CD4-positive, alpha-beta T cell (primary cell): ENCODE data around the gene RAPSN. TPM values are rescaled to one million over a fixed set of nuclear protein-coding genes. Genes with fewer than 3 reads are reported as not detected.

Experiments used
- ATAC-seq: fragments of 200-7000 bp; cut with Tn5 transposase; one replicate; pipeline ENCODE4 v1.10.0; 2022; ENCODE audit warnings: mild to moderate bottlenecking; ENCODE audit not compliant: poor library complexity
- CTCF ChIA-PET: fragments of 350-600 bp; sonication (Branson Sonifier 250); formaldehyde crosslinking; loops from one replicate; lab custom pipeline; 2021; ENCODE audit warnings: antibody characterized with exemption, inconsistent platforms; lab: Charles Lee
- POLR2A ChIA-PET: fragments of 350-600 bp; sonication (Branson Sonifier 250); formaldehyde crosslinking; loops from one replicate; lab custom pipeline; 2021; ENCODE audit warnings: antibody characterized with exemption, inconsistent platforms; lab: Charles Lee
- DNase-seq, 14 experiments: peaks; one replicate each; pipeline ENCODE4 v3.0.0-alpha.2; 2013 to 2020; ENCODE audit warnings: mixed read lengths in 2 of 14
- H3K27ac ChIP-seq, 2 donors: one replicate each; pipeline versions ENCODE4 v1.5.1 to v1.7.0; 2013; ENCODE audit warnings: low read length in 2 of 2, low read depth in 1 of 2, mild to moderate bottlenecking in 1 of 2
- H3K27me3 ChIP-seq, 2 experiments: 1 replicate in 1 of 2; 2 replicates in 1 of 2; pipeline versions ENCODE4 v1.6.1 to v1.7.0; 2013; ENCODE audit warnings: low read length in 2 of 2, control low read depth in 1 of 2, mild to moderate bottlenecking in 1 of 2, moderate library complexity in 1 of 2; ENCODE audit not compliant: insufficient read depth in 2 of 2, control insufficient read depth in 1 of 2
- H3K36me3 ChIP-seq: one replicate; pipeline ENCODE4 v1.6.1; 2013; ENCODE audit warnings: low read length, control low read depth; ENCODE audit not compliant: insufficient read depth
- H3K4me1 ChIP-seq: one replicate; pipeline ENCODE4 v1.6.1; 2013; ENCODE audit warnings: low read length, control low read depth; ENCODE audit not compliant: insufficient read depth
- H3K4me3 ChIP-seq: one replicate; pipeline ENCODE4 v1.5.1; 2013; ENCODE audit warnings: mild to moderate bottlenecking, low read length, moderate library complexity
- H3K9me3 ChIP-seq, 2 experiments: 1 replicate in 1 of 2; 2 replicates in 1 of 2; pipeline versions ENCODE4 v1.6.1 to v1.7.0; 2013; ENCODE audit warnings: low read length in 2 of 2, mild to moderate bottlenecking in 2 of 2, control low read depth in 1 of 2, moderate library complexity in 1 of 2; ENCODE audit not compliant: control insufficient read depth in 1 of 2, insufficient read depth in 1 of 2
- H3K27ac Mint-ChIP-seq: one replicate; pipeline ENCODE4 v1.8.0; 2020; ENCODE audit warnings: mixed read lengths
- H3K27me3 Mint-ChIP-seq: one replicate; pipeline ENCODE4 v1.8.0; 2021; ENCODE audit warnings: mixed read lengths
- H3K36me3 Mint-ChIP-seq: one replicate; pipeline ENCODE4 v1.8.0; 2021; ENCODE audit warnings: low read depth, mixed read lengths
- H3K4me1 Mint-ChIP-seq: one replicate; pipeline ENCODE4 v1.8.0; 2021; ENCODE audit warnings: low read depth, mixed read lengths
- H3K4me3 Mint-ChIP-seq: one replicate; pipeline ENCODE4 v1.8.0; 2020; ENCODE audit warnings: mild to moderate bottlenecking, mixed read lengths
- H3K9me3 Mint-ChIP-seq: one replicate; pipeline ENCODE4 v1.8.0; 2020; ENCODE audit warnings: mixed read lengths
- CTCF ChIP-seq: fragments of 200-600 bp; IDR thresholded peaks from one replicate; pipeline ENCODE4 v1.8.0; 2022; ENCODE audit warnings: antibody characterized with exemption, mild to moderate bottlenecking
- intact Hi-C, 2 experiments: fragments of 100-400 bp; cut with DNase I in 1 of 2; cut with micrococcal nuclease in 1 of 2; formaldehyde crosslinking; loops; one replicate each; pipeline versions ENCODE4 v1.15.1 to v1.9.0; 2023 to 2025; cut with DNase I, micrococcal nuclease
- total RNA-seq, 174 experiments: library from RNA in 2 of 174; stranded (reverse) in 2 of 174; gene quantifications; one replicate each; pipeline ENCODE4 v1.2.3 and lab custom pipeline; 2021 to 2026

RAPSN gene
- total RNA-seq, 2 experiments from 2014 or later, result 0.56 to 0.85 TPM

DNA sequence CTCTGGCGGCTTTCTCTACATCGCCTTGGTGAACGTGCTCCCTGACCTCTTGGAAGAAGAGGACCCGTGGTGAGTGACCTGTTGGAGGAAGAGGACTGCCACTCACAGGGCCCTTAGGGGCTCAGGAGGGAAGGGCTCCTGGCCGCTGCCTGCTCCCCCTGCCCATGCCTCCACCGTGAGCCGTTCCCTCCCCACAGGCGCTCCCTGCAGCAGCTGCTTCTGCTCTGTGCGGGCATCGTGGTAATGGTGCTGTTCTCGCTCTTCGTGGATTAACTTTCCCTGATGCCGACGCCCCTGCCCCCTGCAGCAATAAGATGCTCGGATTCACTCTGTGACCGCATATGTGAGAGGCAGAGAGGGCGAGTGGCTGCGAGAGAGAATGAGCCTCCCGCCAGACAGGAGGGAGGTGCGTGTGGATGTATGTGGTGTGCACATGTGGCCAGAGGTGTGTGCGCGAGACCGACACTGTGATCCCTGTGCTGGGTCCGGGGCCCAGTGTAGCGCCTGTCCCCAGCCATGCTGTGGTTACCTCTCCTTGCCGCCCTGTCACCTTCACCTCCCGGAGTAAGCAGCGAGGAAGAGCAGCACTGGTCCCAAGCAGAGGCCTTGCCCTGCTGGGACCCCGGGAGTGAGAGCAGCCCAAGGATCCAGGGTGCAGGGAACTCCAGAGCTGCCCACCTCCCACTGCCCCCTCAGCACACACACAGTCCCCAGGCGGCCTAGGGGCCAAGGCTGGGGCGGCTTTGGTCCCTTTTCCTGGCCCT lies 33.7 kb downstream of the RAPSN start:
- TF ChIP-seq CTCF, result no peak
- H3K4me3 Mint-ChIP-seq, result no peak overlapping the region
- DNase-seq, result peak in 1 of 14 experiments; percentile 16
- POLR2A ChIA-PET, result interaction anchor here (0.7 kb wide), 1 partner anchor 11 kb away, joined by 3 read pairs; the partner anchor contains the start of gene PSMC3
- H3K36me3 Mint-ChIP-seq, result peaks cover 64% of the 10 kb centered on the region
- intact Hi-C loops, result no loop called here
- CTCF ChIA-PET, result no interaction called here
- H3K4me1 Mint-ChIP-seq, result no peaks in the 10 kb centered on the region
- peaks cover 55% of the 10 kb centered on the region for H3K36me3 ChIP-seq
- H3K9me3 Mint-ChIP-seq, result no peaks in the 10 kb centered on the region
- H3K4me1 ChIP-seq, result peaks cover 11% of the 10 kb centered on the region
- no peak for ATAC-seq
- no peaks in the 10 kb centered on the region for H3K27me3 ChIP-seq
- no peak overlapping the region for H3K27ac ChIP-seq
- H3K9me3 ChIP-seq, result no peaks in the 10 kb centered on the region
- H3K4me3 ChIP-seq, result no peak overlapping the region
- H3K27ac Mint-ChIP-seq, result no peak overlapping the region
- no peaks in the 10 kb centered on the region for H3K27me3 Mint-ChIP-seq

- CTCF ChIA-PET, result no interaction called here
- Histone ChIP-seq H3K27ac (no peak overlapping the region), H3K4me3 (no peak overlapping the region), H3K4me1 (peaks cover 17% of the 10 kb centered on the region), H3K27me3 (no peaks in the 10 kb centered on the region), H3K36me3 (peaks cover 49% of the 10 kb centered on the region), H3K9me3 (no peaks in the 10 kb centered on the region)
- intact Hi-C loops, result no loop called here
- Mint-ChIP-seq H3K4me3 (no peak overlapping the region), H3K4me1 (no peaks in the 10 kb centered on the region), H3K9me3 (no peaks in the 10 kb centered on the region), H3K27me3 (no peaks in the 10 kb centered on the region), H3K27ac (no peak overlapping the region), H3K36me3 (peaks cover 58% of the 10 kb centered on the region)
- DNase-seq, result peak in 1 of 14 experiments; percentile 14
- no peak for ATAC-seq
- POLR2A ChIA-PET, result no interaction called here
- no peak for TF ChIP-seq CTCF
These were observed 34.3 kb downstream of the RAPSN start for GRCh38 chr11:47414685-47415070.

- H3K27ac Mint-ChIP-seq, result peak overlapping the region; percentile 8
These were observed 34.8 kb downstream of the RAPSN start for GRCh38 chr11:47413908-47414684.

More at GRCh38 chr11:47413908-47414684, 34.8 kb downstream of the RAPSN start:
- peaks cover 53% of the 10 kb centered on the region for H3K36me3 Mint-ChIP-seq
- no peaks in the 10 kb centered on the region for H3K27me3 Mint-ChIP-seq
- H3K4me1 ChIP-seq, result peaks cover 22% of the 10 kb centered on the region
- no peak for ATAC-seq
- intact Hi-C loops, result no loop called here
- peaks cover 47% of the 10 kb centered on the region for H3K36me3 ChIP-seq
- H3K9me3 ChIP-seq, result no peaks in the 10 kb centered on the region
- H3K4me1 Mint-ChIP-seq, result peaks cover 2% of the 10 kb centered on the region
- no peaks in the 10 kb centered on the region for H3K9me3 Mint-ChIP-seq
- no peak overlapping the region for H3K27ac ChIP-seq
- peak overlapping the region; percentile 4 for H3K4me3 Mint-ChIP-seq
- DNase-seq, result peak in 1 of 14 experiments; percentile 17
- H3K4me3 ChIP-seq, result no peak overlapping the region
- no peaks in the 10 kb centered on the region for H3K27me3 ChIP-seq
- ChIA-PET POLR2A (no interaction called here), CTCF (no interaction called here)
- TF ChIP-seq CTCF, result no peak
